ENCODE results near the gene CMBL.

Gene CMBL

GRCh38 chr5:10335711-10336470 is 28.2 kb upstream of the CMBL start:
- H3K36me3 ChIP-seq (ENCODE audit: control insufficient read depth, insufficient read depth, low read length) = no peaks in the 10 kb centered on the region
- TF ChIP-seq CTCF (IDR thresholded peaks at IDR 0.05; ENCODE audit: insufficient read depth, low read length, poor library complexity, severe bottlenecking) = no peak
- DNase-seq (ENCODE audit: extremely low read depth, insufficient read length) = no peak
- no peak overlapping the region for H3K4me3 ChIP-seq (replicated peaks; ENCODE audit: low read depth, low read length)
- H3K27me3 ChIP-seq (replicated peaks; ENCODE audit: control insufficient read depth, insufficient read depth, low read length) = no peaks in the 10 kb centered on the region

GRCh38 chr5:10334831-10335230 is 27.1 kb upstream of the CMBL start:
- TF ChIP-seq CTCF (IDR thresholded peaks at IDR 0.05; ENCODE audit: insufficient read depth, low read length, poor library complexity, severe bottlenecking) = no peak
- H3K27me3 ChIP-seq (replicated peaks; ENCODE audit: control insufficient read depth, insufficient read depth, low read length) = no peaks in the 10 kb centered on the region
- H3K4me3 ChIP-seq (replicated peaks; ENCODE audit: low read depth, low read length) = no peak overlapping the region
- no peaks in the 10 kb centered on the region for H3K36me3 ChIP-seq (ENCODE audit: control insufficient read depth, insufficient read depth, low read length)
- DNase-seq (ENCODE audit: extremely low read depth, insufficient read length) = no peak

GRCh38 chr5:10333154-10334006 is 25.7 kb upstream of the CMBL start:
- DNase-seq (ENCODE audit: extremely low read depth, insufficient read length) = peak; percentile 26
- H3K4me3 ChIP-seq (replicated peaks; ENCODE audit: low read depth, low read length) = peak overlapping the region; percentile 45
- no peak for TF ChIP-seq CTCF (IDR thresholded peaks at IDR 0.05; ENCODE audit: insufficient read depth, low read length, poor library complexity, severe bottlenecking)
- no peaks in the 10 kb centered on the region for H3K36me3 ChIP-seq (ENCODE audit: control insufficient read depth, insufficient read depth, low read length)
- H3K27me3 ChIP-seq (replicated peaks; ENCODE audit: control insufficient read depth, insufficient read depth, low read length) = no peaks in the 10 kb centered on the region

GRCh38 chr5:10332301-10332700 is 24.6 kb upstream of the CMBL start:
- H3K36me3 ChIP-seq (ENCODE audit: control insufficient read depth, insufficient read depth, low read length) = no peaks in the 10 kb centered on the region
- no peaks in the 10 kb centered on the region for H3K27me3 ChIP-seq (replicated peaks; ENCODE audit: control insufficient read depth, insufficient read depth, low read length)
- TF ChIP-seq CTCF (IDR thresholded peaks at IDR 0.05; ENCODE audit: insufficient read depth, low read length, poor library complexity, severe bottlenecking) = no peak
- DNase-seq (ENCODE audit: extremely low read depth, insufficient read length) = no peak
- no peak overlapping the region for H3K4me3 ChIP-seq (replicated peaks; ENCODE audit: low read depth, low read length)

GRCh38 chr5:10331341-10331796 is 23.7 kb upstream of the CMBL start:
- Histone ChIP-seq H3K27me3 (replicated peaks; ENCODE audit: control insufficient read depth, insufficient read depth, low read length) (no peaks in the 10 kb centered on the region), H3K36me3 (ENCODE audit: control insufficient read depth, insufficient read depth, low read length) (no peaks in the 10 kb centered on the region), H3K4me3 (replicated peaks; ENCODE audit: low read depth, low read length) (no peak overlapping the region)
- DNase-seq (ENCODE audit: extremely low read depth, insufficient read length) = no peak
- no peak for TF ChIP-seq CTCF (IDR thresholded peaks at IDR 0.05; ENCODE audit: insufficient read depth, low read length, poor library complexity, severe bottlenecking)
